Caco-2 (cell line): Measurements from ENCODE around the gene VRK2. TPM values are rescaled to one million over a fixed set of nuclear protein-coding genes. Genes with fewer than 3 reads are reported as not detected.

ENCODE experiments used
- BruUV-seq: library from RNA; stranded (reverse); fragments of 400-500 nt; replicated peaks from 2 replicates; lab custom pipeline; 2021; lab: Mats Ljungman, UMichigan
- CTCF ChIA-PET: fragments of 300-600 bp; sonication (Branson Sonifier 250); formaldehyde crosslinking; loops from one replicate; lab custom pipeline; 2022; ENCODE audit warnings: antibody characterized with exemption; lab: Charles Lee
- POLR2A ChIA-PET: fragments of 300-600 bp; sonication (Branson Sonifier 250); formaldehyde crosslinking; loops from one replicate; lab custom pipeline; 2022; ENCODE audit warnings: antibody characterized with exemption; lab: Charles Lee
- DNase-seq, 2 experiments: peaks; one replicate each; pipeline versions ENCODE4 v3.0.0 to v3.0.0-alpha.2; 2020 to 2022
- H3K27me3 ChIP-seq: replicated peaks from 2 replicates; pipeline ENCODE4 v1.6.0; 2011; ENCODE audit warnings: low read length; ENCODE audit not compliant: control insufficient read depth, insufficient read depth
- H3K36me3 ChIP-seq: 2 replicates; pipeline ENCODE4 v1.5.1; 2011; ENCODE audit warnings: low read length; ENCODE audit not compliant: control insufficient read depth, insufficient read depth
- H3K4me1 ChIP-seq: fragments of 250-450 bp; sonication (Bioruptor Pico); 2 replicates; pipeline ENCODE4 v1.5.1; 2020; ENCODE audit warnings: mild to moderate bottlenecking
- H3K4me3 ChIP-seq: 2 replicates; pipeline ENCODE4 v1.5.1; 2011; ENCODE audit warnings: low read depth, mild to moderate bottlenecking, control low read depth, low read length
- H3K9me3 ChIP-seq: fragments of 250-450 bp; sonication (Bioruptor Pico); 2 replicates; pipeline ENCODE4 v1.5.1; 2020; ENCODE audit warnings: mild to moderate bottlenecking, moderate library complexity
- H3K27ac Mint-ChIP-seq: one replicate; pipeline ENCODE4 v1.8.0; 2022; ENCODE audit warnings: mixed read lengths; ENCODE audit not compliant: unreplicated experiment
- H3K27me3 Mint-ChIP-seq: one replicate; pipeline ENCODE4 v1.8.0; 2022; ENCODE audit warnings: mixed read lengths; ENCODE audit not compliant: insufficient read depth, unreplicated experiment
- H3K36me3 Mint-ChIP-seq: one replicate; pipeline ENCODE4 v1.8.0; 2022; ENCODE audit warnings: mild to moderate bottlenecking, mixed read lengths; ENCODE audit not compliant: insufficient read depth, unreplicated experiment
- H3K4me1 Mint-ChIP-seq: one replicate; pipeline ENCODE4 v1.8.0; 2022; ENCODE audit warnings: low read depth, mixed read lengths; ENCODE audit not compliant: unreplicated experiment
- H3K4me3 Mint-ChIP-seq: one replicate; pipeline ENCODE4 v1.8.0; 2022; ENCODE audit warnings: mild to moderate bottlenecking, moderate library complexity, mixed read lengths; ENCODE audit not compliant: unreplicated experiment
- H3K9me3 Mint-ChIP-seq: one replicate; pipeline ENCODE4 v1.8.0; 2022; ENCODE audit warnings: mixed read lengths; ENCODE audit not compliant: unreplicated experiment
- intact Hi-C: fragments of 100-400 bp; cut with micrococcal nuclease; formaldehyde crosslinking; loops from one replicate; pipeline ENCODE4 v1.10.0; 2022; ENCODE audit not compliant: unreplicated experiment
- total RNA-seq: library from RNA; stranded (reverse); gene quantifications from 2 replicates; pipeline ENCODE4 v1.2.3, GENCODE V29; 2022
- TF ChIP-seq, protein P1 (sequence below), 2 experiments: fragments of 200-600 bp in 1 of 2; IDR thresholded peaks; 1 replicate in 1 of 2; 2 replicates in 1 of 2; pipeline versions ENCODE4 v1.5.1 to v1.8.0; 2011 to 2022; ENCODE audit warnings: antibody characterized with exemption in 1 of 2, control low read depth in 1 of 2, inconsistent platforms in 1 of 2, low read depth in 1 of 2, low read length in 1 of 2, mild to moderate bottlenecking in 1 of 2, moderate library complexity in 1 of 2; ENCODE audit not compliant: insufficient read depth in 1 of 2, severe bottlenecking in 1 of 2, unreplicated experiment in 1 of 2

Gene VRK2
- total RNA-seq, 1 experiment from 2014 or later: 35.4 TPM

DNA sequence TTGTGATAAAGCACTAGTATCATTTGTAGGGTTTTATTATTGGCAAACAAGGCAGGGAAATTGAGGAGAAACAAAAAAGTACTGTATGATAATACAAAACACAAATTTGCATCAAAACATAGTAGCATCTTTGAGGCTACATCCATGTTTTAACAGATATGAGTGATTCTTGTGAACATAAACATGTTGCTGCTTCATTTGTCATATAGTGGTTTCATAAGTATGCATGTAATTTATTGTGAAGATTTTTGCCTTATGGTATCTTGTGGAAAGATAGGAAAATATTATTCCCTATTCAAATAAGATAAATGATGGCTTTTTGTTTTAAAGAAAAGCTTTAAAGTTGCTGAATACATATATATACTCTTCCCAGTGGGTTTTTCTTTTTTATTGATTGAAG, 60.3 kb downstream of the VRK2 start:
- Histone ChIP-seq H3K4me3 (no peak overlapping the region), H3K4me1 (peaks cover under 1% of the 10 kb centered on the region; the same call in 1 of the 2 replicates), H3K36me3 (no peaks in the 10 kb centered on the region), H3K9me3 (no peaks in the 10 kb centered on the region), H3K27me3 (no peaks in the 10 kb centered on the region)
- BruUV-seq: no TSS peak
- no peaks in the 10 kb centered on the region for H3K27me3 Mint-ChIP-seq
- no peak for DNase-seq
- no peaks in the 10 kb centered on the region for H3K36me3 Mint-ChIP-seq
- H3K4me1 Mint-ChIP-seq: peaks cover 14% of the 10 kb centered on the region
- H3K4me3 Mint-ChIP-seq: no peak overlapping the region
- TF ChIP-seq, protein P1, sequence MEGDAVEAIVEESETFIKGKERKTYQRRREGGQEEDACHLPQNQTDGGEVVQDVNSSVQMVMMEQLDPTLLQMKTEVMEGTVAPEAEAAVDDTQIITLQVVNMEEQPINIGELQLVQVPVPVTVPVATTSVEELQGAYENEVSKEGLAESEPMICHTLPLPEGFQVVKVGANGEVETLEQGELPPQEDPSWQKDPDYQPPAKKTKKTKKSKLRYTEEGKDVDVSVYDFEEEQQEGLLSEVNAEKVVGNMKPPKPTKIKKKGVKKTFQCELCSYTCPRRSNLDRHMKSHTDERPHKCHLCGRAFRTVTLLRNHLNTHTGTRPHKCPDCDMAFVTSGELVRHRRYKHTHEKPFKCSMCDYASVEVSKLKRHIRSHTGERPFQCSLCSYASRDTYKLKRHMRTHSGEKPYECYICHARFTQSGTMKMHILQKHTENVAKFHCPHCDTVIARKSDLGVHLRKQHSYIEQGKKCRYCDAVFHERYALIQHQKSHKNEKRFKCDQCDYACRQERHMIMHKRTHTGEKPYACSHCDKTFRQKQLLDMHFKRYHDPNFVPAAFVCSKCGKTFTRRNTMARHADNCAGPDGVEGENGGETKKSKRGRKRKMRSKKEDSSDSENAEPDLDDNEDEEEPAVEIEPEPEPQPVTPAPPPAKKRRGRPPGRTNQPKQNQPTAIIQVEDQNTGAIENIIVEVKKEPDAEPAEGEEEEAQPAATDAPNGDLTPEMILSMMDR (IDR thresholded peaks at IDR 0.05; ENCODE audit: insufficient read depth in 1 of 2, low read depth in 1 of 2, low read length in 1 of 2, severe bottlenecking in 1 of 2, unreplicated experiment in 1 of 2): no peak
- ChIA-PET CTCF (no interaction called here), POLR2A (no interaction called here)
- no peak overlapping the region for H3K27ac Mint-ChIP-seq
- intact Hi-C loops: no loop called here
- H3K9me3 Mint-ChIP-seq: no peaks in the 10 kb centered on the region

DNA sequence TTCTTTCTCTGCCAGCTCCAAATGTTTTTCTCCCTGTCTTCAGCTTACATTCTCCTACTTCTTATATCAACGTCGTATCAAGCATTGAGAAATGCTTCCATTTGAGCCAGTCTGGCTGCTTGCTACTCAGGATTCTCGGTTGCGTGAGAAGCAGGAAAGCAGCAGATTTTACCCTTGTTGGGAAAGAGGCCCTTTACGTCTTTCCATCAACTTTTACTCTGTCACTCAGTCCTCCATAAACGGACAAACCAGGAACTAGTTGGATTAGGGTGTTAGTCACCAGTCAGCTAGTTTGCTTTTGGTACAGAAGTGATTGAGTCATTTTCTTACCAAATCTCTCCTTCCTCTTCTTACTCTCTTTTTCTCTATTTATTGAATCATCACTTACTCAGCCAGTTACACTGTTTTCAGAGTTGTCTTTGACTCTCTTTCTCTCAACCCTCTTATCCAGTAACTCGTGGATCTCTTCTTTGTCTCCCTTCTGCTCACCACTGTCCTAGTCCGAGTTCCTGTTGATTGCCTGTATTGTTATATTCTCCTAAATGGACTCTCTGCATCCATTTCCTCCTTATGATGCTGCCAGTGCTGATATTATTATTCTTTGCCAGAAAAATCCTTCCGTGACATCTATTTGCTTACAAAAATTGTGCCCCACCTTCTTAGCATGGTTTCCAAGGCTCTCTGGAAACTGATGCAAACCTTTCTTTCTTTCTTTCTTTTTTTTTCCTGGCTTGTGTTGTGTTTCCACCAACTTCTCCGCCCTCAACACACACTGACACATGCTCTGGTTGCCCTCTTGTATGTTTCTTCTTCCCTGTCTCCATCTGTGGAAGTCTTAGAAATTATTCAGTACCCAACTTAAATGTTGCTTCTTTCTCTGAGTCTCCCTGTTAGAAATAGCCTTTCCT, 61.5 kb downstream of the VRK2 start:
- TF ChIP-seq, protein P1 (IDR thresholded peaks at IDR 0.05; ENCODE audit: insufficient read depth in 1 of 2, low read depth in 1 of 2, low read length in 1 of 2, severe bottlenecking in 1 of 2, unreplicated experiment in 1 of 2): no peak

GRCh38 chr2:58109481-58109880, 62.9 kb downstream of the VRK2 start:
- Histone ChIP-seq H3K27me3 (no peaks in the 10 kb centered on the region), H3K4me1 (peaks cover 13% of the 10 kb centered on the region), H3K4me3 (no peak overlapping the region), H3K9me3 (no peaks in the 10 kb centered on the region), H3K36me3 (no peaks in the 10 kb centered on the region)
- ChIA-PET CTCF (no interaction called here), POLR2A (no interaction called here)
- Mint-ChIP-seq H3K4me3 (no peak overlapping the region), H3K27ac (no peak overlapping the region), H3K4me1 (peaks cover 19% of the 10 kb centered on the region), H3K27me3 (no peaks in the 10 kb centered on the region), H3K9me3 (no peaks in the 10 kb centered on the region), H3K36me3 (no peaks in the 10 kb centered on the region)
- TF ChIP-seq, protein P1 (IDR thresholded peaks at IDR 0.05; ENCODE audit: insufficient read depth in 1 of 2, low read depth in 1 of 2, low read length in 1 of 2, severe bottlenecking in 1 of 2, unreplicated experiment in 1 of 2): no peak
- BruUV-seq: no TSS peak
- DNase-seq: no peak
- intact Hi-C loops: no loop called here

More for the DNA sequence above, 61.5 kb downstream of the VRK2 start:
- DNase-seq: no peak
- Mint-ChIP-seq H3K27me3 (no peaks in the 10 kb centered on the region), H3K36me3 (no peaks in the 10 kb centered on the region), H3K27ac (no peak overlapping the region), H3K4me3 (no peak overlapping the region), H3K4me1 (peaks cover 14% of the 10 kb centered on the region), H3K9me3 (no peaks in the 10 kb centered on the region)
- H3K9me3 ChIP-seq: no peaks in the 10 kb centered on the region
- H3K36me3 ChIP-seq: no peaks in the 10 kb centered on the region
- peaks cover 12% of the 10 kb centered on the region for H3K4me1 ChIP-seq
- POLR2A ChIA-PET: no interaction called here
- no peak overlapping the region for H3K4me3 ChIP-seq
- BruUV-seq: no TSS peak
- intact Hi-C loops: no loop called here
- CTCF ChIA-PET: no interaction called here
- H3K27me3 ChIP-seq: no peaks in the 10 kb centered on the region
